HEK293 (cell line): Measurements from ENCODE around the gene L2HGDH.

Experiments used
- CTCF ChIA-PET: fragments of 350-600 bp; formaldehyde crosslinking; extraction: SDS; loops from one replicate; lab custom pipeline; 2021; ENCODE audit warnings: antibody characterized with exemption; lab: Yijun Ruan, JAX
- POLR2A ChIA-PET: fragments of 300-600 bp; formaldehyde crosslinking; extraction: SDS; loops from one replicate; lab custom pipeline; 2020; ENCODE audit warnings: antibody characterized with exemption, inconsistent platforms; lab: Yijun Ruan, JAX
- H3K27ac ChIP-seq: fragments of 200-500 bp; sonication (Bioruptor generic); 2 replicates; pipeline ENCODE4 v1.5.1; 2014; ENCODE audit warnings: low read depth, low read length, control low read depth, inconsistent platforms; ENCODE audit errors: extremely low read depth
- H3K36me3 ChIP-seq, 2 experiments: fragments of 200-500 bp in 1 of 2; sonication (Bioruptor generic) in 1 of 2; 1 replicate in 1 of 2; 2 replicates in 1 of 2; pipeline ENCODE4 v1.5.1; 2014 to 2017; ENCODE audit warnings: inconsistent platforms in 2 of 2, low read length in 2 of 2; ENCODE audit not compliant: control insufficient read depth in 2 of 2, insufficient read depth in 1 of 2
- H3K4me1 ChIP-seq: fragments of 200-500 bp; sonication (Bioruptor generic); 2 replicates; pipeline ENCODE4 v1.5.1; 2014; ENCODE audit warnings: mild to moderate bottlenecking, low read length, inconsistent platforms; ENCODE audit not compliant: control insufficient read depth, insufficient read depth
- H3K4me3 ChIP-seq: 2 replicates; pipeline ENCODE4 v1.5.1; 2011; ENCODE audit warnings: low read depth, mild to moderate bottlenecking, control low read depth, low read length, moderate library complexity
- H3K9me3 ChIP-seq: fragments of 200-500 bp; sonication (Bioruptor generic); 2 replicates; pipeline ENCODE4 v1.5.1; 2014; ENCODE audit warnings: low read depth, low read length, inconsistent platforms; ENCODE audit not compliant: control insufficient read depth, insufficient read depth
- PRDM1 ChIP-seq: fragments of 450-650 bp; formaldehyde crosslinking; IDR thresholded peaks from 2 replicates; pipeline ENCODE4; 2016; ENCODE audit warnings: missing biosample characterization, missing genetic modification characterization
- REPIN1 ChIP-seq: fragments of 450-650 bp; formaldehyde crosslinking; IDR thresholded peaks from 2 replicates; pipeline ENCODE4 v1.5.1; 2017; ENCODE audit warnings: missing biosample characterization, missing genetic modification characterization, low read depth
- ZFP41 ChIP-seq: fragments of 450-650 bp; formaldehyde crosslinking; IDR thresholded peaks from 2 replicates; pipeline ENCODE4 v1.5.1; 2016; ENCODE audit warnings: missing biosample characterization, missing genetic modification characterization, borderline replicate concordance
- ZNF10 ChIP-seq: fragments of 450-650 bp; formaldehyde crosslinking; IDR thresholded peaks from 2 replicates; pipeline ENCODE4 v1.5.1; 2017; ENCODE audit warnings: missing biosample characterization, missing genetic modification characterization
- ZNF132 ChIP-seq: fragments of 450-650 bp; formaldehyde crosslinking; IDR thresholded peaks from 2 replicates; pipeline ENCODE4 v1.5.1; 2017; ENCODE audit warnings: missing biosample characterization, missing genetic modification characterization, borderline replicate concordance
- ZNF157 ChIP-seq: fragments of 450-650 bp; formaldehyde crosslinking; IDR thresholded peaks from 2 replicates; pipeline ENCODE4 v1.5.1; 2016; ENCODE audit warnings: missing biosample characterization, missing genetic modification characterization
- ZNF394 ChIP-seq: fragments of 450-650 bp; formaldehyde crosslinking; IDR thresholded peaks from 2 replicates; pipeline ENCODE4 v1.5.1; 2016; ENCODE audit warnings: missing biosample characterization, missing genetic modification characterization, mild to moderate bottlenecking, moderate library complexity, borderline replicate concordance
- ZNF654 ChIP-seq: fragments of 450-650 bp; formaldehyde crosslinking; IDR thresholded peaks from 2 replicates; pipeline ENCODE4 v1.5.1; 2016; ENCODE audit warnings: low read depth, missing biosample characterization, missing genetic modification characterization
- ZSCAN30 ChIP-seq: fragments of 450-650 bp; IDR thresholded peaks from 2 replicates; pipeline ENCODE4 v1.5.1; 2018; ENCODE audit warnings: missing biosample characterization, mild to moderate bottlenecking, missing genetic modification characterization, moderate library complexity
- TF ChIP-seq, protein P1 (sequence below): fragments of 450-650 bp; formaldehyde crosslinking; IDR thresholded peaks from 2 replicates; pipeline ENCODE4 v1.5.1; 2016; ENCODE audit warnings: missing biosample characterization, missing genetic modification characterization
- TF ChIP-seq, protein P2 (sequence below): fragments of 450-650 bp; formaldehyde crosslinking; IDR thresholded peaks from 2 replicates; pipeline ENCODE4 v1.5.1; 2017; ENCODE audit warnings: missing biosample characterization, missing genetic modification characterization
- TF ChIP-seq, protein P3 (sequence below): fragments of 450-650 bp; formaldehyde crosslinking; IDR thresholded peaks from 2 replicates; pipeline ENCODE4 v1.5.1; 2016; ENCODE audit warnings: missing biosample characterization, missing genetic modification characterization
- TF ChIP-seq, protein P4 (sequence below): fragments of 450-650 bp; formaldehyde crosslinking; IDR thresholded peaks from 2 replicates; pipeline ENCODE4 v1.5.1; 2016; ENCODE audit warnings: missing biosample characterization, missing genetic modification characterization

Gene L2HGDH

DNA sequence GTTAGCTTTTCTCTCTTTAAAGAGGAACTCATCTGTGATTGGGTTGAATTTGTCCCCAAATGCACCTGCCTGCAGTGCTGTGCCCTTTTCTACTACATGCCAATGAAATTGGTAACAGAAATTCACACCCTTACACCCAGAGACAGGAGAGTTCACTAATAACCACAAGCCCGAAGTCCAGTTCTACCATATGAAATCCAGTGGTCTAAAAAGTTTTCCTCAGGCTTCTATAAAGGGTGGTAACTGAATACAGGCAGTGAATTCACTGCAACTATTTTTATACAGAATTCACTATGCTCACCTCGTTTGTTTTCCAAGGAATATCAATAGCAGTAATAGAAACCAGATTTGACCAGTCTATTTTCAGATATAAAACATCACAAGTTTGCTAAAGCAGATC is 49.2 kb downstream of the L2HGDH start:
- CTCF ChIA-PET: interaction anchor here (0.7 kb wide), 1 partner anchor 85 kb away, joined by 3 read pairs; no protein-coding TSS in a partner anchor

DNA sequence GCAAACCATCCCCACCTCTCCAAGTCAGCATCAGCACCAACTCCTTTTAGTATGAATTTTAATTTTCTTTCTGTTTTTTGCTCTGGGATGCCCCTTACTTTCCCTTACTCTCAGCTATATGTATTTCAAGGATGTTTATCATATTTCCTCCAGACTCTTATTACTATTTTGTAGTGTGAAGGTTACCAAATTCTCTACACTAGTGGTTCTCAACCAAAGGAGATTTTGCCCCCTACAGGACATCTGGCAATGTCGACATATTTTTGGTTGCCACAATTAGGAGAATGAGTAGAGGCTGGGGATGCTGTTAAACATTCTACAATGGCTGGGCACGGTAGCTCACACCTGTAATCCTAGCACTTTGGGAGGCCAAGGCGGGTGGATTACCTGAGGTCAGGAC is 51.5 kb downstream of the L2HGDH start:
- Histone ChIP-seq H3K4me3 (no peak overlapping the region), H3K4me1 (0 out of 2 replicates have a peak, but pooled peaks cover 4% of the 10 kb centered on the region), H3K9me3 (no peaks in the 10 kb centered on the region), H3K27ac (no peak overlapping the region), H3K36me3 (peaks cover 14 to 16% of the 10 kb centered on the region in 2 experiments)
- TF ChIP-seq, protein P1, sequence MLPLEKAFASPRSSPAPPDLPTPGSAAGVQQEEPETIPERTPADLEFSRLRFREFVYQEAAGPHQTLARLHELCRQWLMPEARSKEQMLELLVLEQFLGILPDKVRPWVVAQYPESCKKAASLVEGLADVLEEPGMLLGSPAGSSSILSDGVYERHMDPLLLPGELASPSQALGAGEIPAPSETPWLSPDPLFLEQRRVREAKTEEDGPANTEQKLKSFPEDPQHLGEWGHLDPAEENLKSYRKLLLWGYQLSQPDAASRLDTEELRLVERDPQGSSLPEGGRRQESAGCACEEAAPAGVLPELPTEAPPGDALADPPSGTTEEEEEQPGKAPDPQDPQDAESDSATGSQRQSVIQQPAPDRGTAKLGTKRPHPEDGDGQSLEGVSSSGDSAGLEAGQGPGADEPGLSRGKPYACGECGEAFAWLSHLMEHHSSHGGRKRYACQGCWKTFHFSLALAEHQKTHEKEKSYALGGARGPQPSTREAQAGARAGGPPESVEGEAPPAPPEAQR (tag by site-specific recombination): no peak
- peak; percentile 52 for TF ChIP-seq ZNF654 (tag by site-specific recombination)
- ChIA-PET CTCF (interaction anchor here (0.6 to 0.9 kb wide), 3 partner anchors 21 to 118 kb away, joined by 3 to 4 read pairs (median 3); no protein-coding TSS in a partner anchor), POLR2A (no interaction called here)

More for the DNA sequence above, 49.2 kb downstream of the L2HGDH start:
- 0 out of 2 replicates have a peak, but pooled peaks cover 4% of the 10 kb centered on the region for H3K4me1 ChIP-seq
- H3K36me3 ChIP-seq: peaks cover 14% of the 10 kb centered on the region in 2 experiments
- POLR2A ChIA-PET: interaction anchor here (0.6 kb wide), 1 partner anchor 37 kb away, joined by 4 read pairs; no protein-coding TSS in a partner anchor
- H3K4me3 ChIP-seq: no peak overlapping the region
- no peaks in the 10 kb centered on the region for H3K9me3 ChIP-seq
- no peak for TF ChIP-seq REPIN1 (tag by site-specific recombination)
- TF ChIP-seq, protein P2, sequence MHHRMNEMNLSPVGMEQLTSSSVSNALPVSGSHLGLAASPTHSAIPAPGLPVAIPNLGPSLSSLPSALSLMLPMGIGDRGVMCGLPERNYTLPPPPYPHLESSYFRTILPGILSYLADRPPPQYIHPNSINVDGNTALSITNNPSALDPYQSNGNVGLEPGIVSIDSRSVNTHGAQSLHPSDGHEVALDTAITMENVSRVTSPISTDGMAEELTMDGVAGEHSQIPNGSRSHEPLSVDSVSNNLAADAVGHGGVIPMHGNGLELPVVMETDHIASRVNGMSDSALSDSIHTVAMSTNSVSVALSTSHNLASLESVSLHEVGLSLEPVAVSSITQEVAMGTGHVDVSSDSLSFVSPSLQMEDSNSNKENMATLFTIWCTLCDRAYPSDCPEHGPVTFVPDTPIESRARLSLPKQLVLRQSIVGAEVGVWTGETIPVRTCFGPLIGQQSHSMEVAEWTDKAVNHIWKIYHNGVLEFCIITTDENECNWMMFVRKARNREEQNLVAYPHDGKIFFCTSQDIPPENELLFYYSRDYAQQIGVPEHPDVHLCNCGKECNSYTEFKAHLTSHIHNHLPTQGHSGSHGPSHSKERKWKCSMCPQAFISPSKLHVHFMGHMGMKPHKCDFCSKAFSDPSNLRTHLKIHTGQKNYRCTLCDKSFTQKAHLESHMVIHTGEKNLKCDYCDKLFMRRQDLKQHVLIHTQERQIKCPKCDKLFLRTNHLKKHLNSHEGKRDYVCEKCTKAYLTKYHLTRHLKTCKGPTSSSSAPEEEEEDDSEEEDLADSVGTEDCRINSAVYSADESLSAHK: no peak
- TF ChIP-seq ZFP41 (tag by site-specific recombination): no peak
- TF ChIP-seq ZSCAN30 (tag by site-specific recombination): no peak
- no peak for TF ChIP-seq ZNF132 (tag by site-specific recombination)
- no peak for TF ChIP-seq PRDM1 (tag by site-specific recombination)
- TF ChIP-seq ZNF157 (tag by site-specific recombination): no peak
- TF ChIP-seq ZNF394 (tag by site-specific recombination): no peak
- TF ChIP-seq ZNF10 (tag by site-specific recombination): no peak
- TF ChIP-seq, protein P3, sequence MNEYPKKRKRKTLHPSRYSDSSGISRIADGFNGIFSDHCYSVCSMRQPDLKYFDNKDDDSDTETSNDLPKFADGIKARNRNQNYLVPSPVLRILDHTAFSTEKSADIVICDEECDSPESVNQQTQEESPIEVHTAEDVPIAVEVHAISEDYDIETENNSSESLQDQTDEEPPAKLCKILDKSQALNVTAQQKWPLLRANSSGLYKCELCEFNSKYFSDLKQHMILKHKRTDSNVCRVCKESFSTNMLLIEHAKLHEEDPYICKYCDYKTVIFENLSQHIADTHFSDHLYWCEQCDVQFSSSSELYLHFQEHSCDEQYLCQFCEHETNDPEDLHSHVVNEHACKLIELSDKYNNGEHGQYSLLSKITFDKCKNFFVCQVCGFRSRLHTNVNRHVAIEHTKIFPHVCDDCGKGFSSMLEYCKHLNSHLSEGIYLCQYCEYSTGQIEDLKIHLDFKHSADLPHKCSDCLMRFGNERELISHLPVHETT: no peak
- TF ChIP-seq, protein P4, sequence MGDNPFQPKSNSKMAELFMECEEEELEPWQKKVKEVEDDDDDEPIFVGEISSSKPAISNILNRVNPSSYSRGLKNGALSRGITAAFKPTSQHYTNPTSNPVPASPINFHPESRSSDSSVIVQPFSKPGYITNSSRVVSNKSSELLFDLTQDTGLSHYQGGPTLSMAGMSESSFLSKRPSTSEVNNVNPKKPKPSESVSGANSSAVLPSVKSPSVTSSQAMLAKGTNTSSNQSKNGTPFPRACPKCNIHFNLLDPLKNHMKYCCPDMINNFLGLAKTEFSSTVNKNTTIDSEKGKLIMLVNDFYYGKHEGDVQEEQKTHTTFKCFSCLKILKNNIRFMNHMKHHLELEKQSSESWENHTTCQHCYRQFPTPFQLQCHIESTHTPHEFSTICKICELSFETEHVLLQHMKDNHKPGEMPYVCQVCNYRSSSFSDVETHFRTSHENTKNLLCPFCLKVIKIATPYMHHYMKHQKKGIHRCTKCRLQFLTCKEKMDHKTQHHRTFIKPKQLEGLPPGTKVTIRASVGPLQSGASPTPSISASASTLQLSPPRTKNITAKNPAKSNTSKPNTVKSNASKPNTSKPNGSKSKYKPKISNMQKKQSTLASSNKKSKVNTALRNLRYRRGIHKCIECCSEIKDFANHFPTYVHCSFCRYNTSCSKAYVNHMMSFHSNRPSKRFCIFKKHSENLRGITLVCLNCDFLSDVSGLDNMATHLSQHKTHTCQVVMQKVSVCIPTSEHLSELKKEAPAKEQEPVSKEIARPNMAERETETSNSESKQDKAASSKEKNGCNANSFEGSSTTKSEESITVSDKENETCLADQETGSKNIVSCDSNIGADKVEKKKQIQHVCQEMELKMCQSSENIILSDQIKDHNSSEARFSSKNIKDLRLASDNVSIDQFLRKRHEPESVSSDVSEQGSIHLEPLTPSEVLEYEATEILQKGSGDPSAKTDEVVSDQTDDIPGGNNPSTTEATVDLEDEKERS (tag by site-specific recombination): no peak
- TF ChIP-seq, all 188 proteins: peak for 0
- no peak overlapping the region for H3K27ac ChIP-seq
